A549 (cell line): ENCODE results near the gene GGTLC3.
"Not testable (repeated sequence)": the region's sequence is repeated elsewhere in the genome, so short reads cannot be mapped to it uniquely, and the experiment has no call there.

Source experiments
- HOXB5 ChIP-seq: fragments of 250-450 bp; sonication (Bioruptor Pico); IDR thresholded peaks from 2 replicates; pipeline ENCODE4 v1.5.0; 2020; ENCODE audit warnings: mild to moderate bottlenecking, moderate library complexity
- SMC3 ChIP-seq: fragments of >200 bp; sonication (Bioruptor Twin); formaldehyde crosslinking; IDR thresholded peaks from 3 replicates; pipeline ENCODE4 v1.6.1; 2018; ENCODE audit warnings: inconsistent platforms

DNA sequence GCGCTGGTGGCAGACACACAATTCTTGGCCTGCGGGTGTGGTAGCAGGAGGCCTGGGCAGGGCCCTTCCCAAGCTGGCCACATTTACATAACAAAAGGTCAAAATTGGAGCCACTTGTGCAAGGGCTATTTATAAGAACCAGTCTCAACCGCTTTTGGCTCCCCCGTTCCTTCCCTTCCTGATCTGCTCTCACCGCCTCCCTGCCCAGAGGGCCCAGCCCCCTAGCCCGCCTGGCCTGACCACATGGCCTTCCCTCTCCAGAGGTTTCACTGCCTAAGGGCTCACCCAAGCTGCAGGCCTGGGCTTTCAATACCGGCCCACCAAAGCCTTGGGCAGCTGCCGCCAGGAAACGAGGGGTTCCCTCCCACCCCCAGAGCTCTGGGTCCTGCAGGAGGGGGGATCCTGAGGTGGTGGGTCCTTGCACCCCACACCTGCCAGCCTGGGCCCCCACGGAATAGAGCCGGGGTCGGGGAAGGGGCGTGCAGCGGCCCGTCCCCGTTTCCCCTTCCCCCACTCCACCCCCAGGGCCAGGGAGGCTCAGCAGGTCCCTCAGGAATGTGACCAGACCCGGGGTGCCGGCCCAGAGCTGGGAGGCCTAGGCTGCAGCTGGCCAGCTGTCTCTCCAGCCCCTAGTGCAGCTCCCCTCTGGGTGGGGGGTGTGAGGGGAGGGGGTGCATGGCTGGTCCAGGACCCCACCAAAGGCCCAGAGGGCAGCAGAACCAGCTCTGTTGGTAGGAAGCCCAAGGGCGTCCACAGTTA lies 35.1 kb upstream of the GGTLC3 start:
- not testable (repeated sequence) for TF ChIP-seq SMC3; HOXB5 (CRISPR knock-in tag)
